SK-N-SH treated with all-trans-retinoic acid at 6 μM for 48 hours (cell line): ENCODE measurements around the gene IFNAR2.

Experiments used
- ATAC-seq: fragments of 200-7000 bp; cut with Tn5 transposase; 3 replicates; pipeline ENCODE4 v1.9.1; 2020; ENCODE audit warnings: mild to moderate bottlenecking, moderate library complexity
- ARNTL ChIP-seq: fragments of 450-650 bp; formaldehyde crosslinking; IDR thresholded peaks from 2 replicates; pipeline ENCODE4 v1.5.0; 2020; ENCODE audit warnings: low read depth, mild to moderate bottlenecking, moderate library complexity, borderline replicate concordance
- BACH2 ChIP-seq: fragments of 250-450 bp; sonication (Bioruptor Pico); IDR thresholded peaks from 2 replicates; pipeline ENCODE4 v1.9.0; 2021; ENCODE audit warnings: mild to moderate bottlenecking, borderline replicate concordance
- CREB5 ChIP-seq: fragments of 250-450 bp; sonication (Bioruptor Pico); IDR thresholded peaks from 2 replicates; pipeline ENCODE4 v1.5.1; 2020; ENCODE audit warnings: low read depth, mild to moderate bottlenecking, moderate library complexity
- CSDC2 ChIP-seq: fragments of 250-450 bp; sonication (Bioruptor Pico); IDR thresholded peaks from 2 replicates; pipeline ENCODE4 v1.5.0; 2020; ENCODE audit warnings: mild to moderate bottlenecking, moderate library complexity
- ESRRG ChIP-seq: fragments of 250-450 bp; sonication (Bioruptor Pico); IDR thresholded peaks from 2 replicates; pipeline ENCODE4 v1.6.1; 2021; ENCODE audit warnings: mild to moderate bottlenecking
- ISL1 ChIP-seq: fragments of 250-450 bp; sonication (Bioruptor Pico); IDR thresholded peaks from 2 replicates; pipeline ENCODE4 v2.1.2; 2022; ENCODE audit warnings: mild to moderate bottlenecking, moderate library complexity
- OSR1 ChIP-seq: fragments of 250-450 bp; sonication (Bioruptor Pico); IDR thresholded peaks from 2 replicates; pipeline ENCODE4 v1.8.0; 2022; ENCODE audit warnings: moderate library complexity, mild to moderate bottlenecking, inconsistent platforms
- PPARA ChIP-seq: fragments of 250-450 bp; sonication (Bioruptor Pico); IDR thresholded peaks from 2 replicates; pipeline ENCODE4 v1.5.0; 2020; ENCODE audit warnings: mild to moderate bottlenecking, borderline replicate concordance
- RARB ChIP-seq: fragments of 250-450 bp; sonication (Bioruptor Pico); IDR thresholded peaks from 2 replicates; pipeline ENCODE4 v1.8.0; 2021; ENCODE audit warnings: mild to moderate bottlenecking, moderate library complexity
- SNAI2 ChIP-seq: fragments of 250-450 bp; sonication (Bioruptor Pico); IDR thresholded peaks from 2 replicates; pipeline ENCODE4 v1.5.0; 2020; ENCODE audit warnings: mild to moderate bottlenecking, moderate library complexity
- TCF4 ChIP-seq: fragments of 250-450 bp; sonication (Bioruptor Pico); IDR thresholded peaks from 2 replicates; pipeline ENCODE4 v1.8.0; 2021; ENCODE audit warnings: mild to moderate bottlenecking, moderate library complexity, borderline replicate concordance
- TOX ChIP-seq: fragments of 250-450 bp; sonication (Bioruptor Pico); IDR thresholded peaks from 2 replicates; pipeline ENCODE4 v1.8.0; 2021; ENCODE audit warnings: mild to moderate bottlenecking, moderate library complexity, borderline replicate concordance
- TSHZ2 ChIP-seq: fragments of 250-450 bp; sonication (Bioruptor Pico); IDR thresholded peaks from 2 replicates; pipeline ENCODE4 v1.5.0; 2020; ENCODE audit warnings: mild to moderate bottlenecking, moderate library complexity
- ZC3H10 ChIP-seq: fragments of 250-450 bp; sonication (Bioruptor Pico); IDR thresholded peaks from 2 replicates; pipeline ENCODE4 v1.5.1; 2021; ENCODE audit warnings: mild to moderate bottlenecking, moderate library complexity
- ZFP3 ChIP-seq: fragments of 250-450 bp; sonication (Bioruptor Pico); IDR thresholded peaks from 2 replicates; pipeline ENCODE4 v1.5.0; 2020; ENCODE audit warnings: mild to moderate bottlenecking, moderate library complexity
- ZFP30 ChIP-seq: fragments of 450-650 bp; formaldehyde crosslinking; IDR thresholded peaks from 2 replicates; pipeline ENCODE4 v1.5.0; 2022; ENCODE audit warnings: mild to moderate bottlenecking, moderate library complexity
- ZNF565 ChIP-seq: fragments of 450-650 bp; formaldehyde crosslinking; conservative IDR thresholded peaks from 2 replicates; pipeline ENCODE4 v1.5.0; 2020; ENCODE audit warnings: low read depth, mild to moderate bottlenecking, moderate library complexity
- ZNF70 ChIP-seq: fragments of 450-650 bp; formaldehyde crosslinking; IDR thresholded peaks from 2 replicates; pipeline ENCODE4 v1.5.0; 2020; ENCODE audit warnings: mild to moderate bottlenecking, moderate library complexity
- TF ChIP-seq, protein P1 (sequence below): fragments of 250-450 bp; sonication (Bioruptor Pico); IDR thresholded peaks from 2 replicates; pipeline ENCODE4 v1.8.0; 2020; ENCODE audit warnings: mild to moderate bottlenecking, moderate library complexity, borderline replicate concordance
- TF ChIP-seq, protein P2 (sequence below): fragments of 250-450 bp; sonication (Bioruptor Pico); IDR thresholded peaks from 2 replicates; pipeline ENCODE4 v1.5.1; 2021; ENCODE audit warnings: mild to moderate bottlenecking, moderate library complexity

The IFNAR2 gene

GRCh38 chr21:33244082-33244778, 14.5 kb downstream of the IFNAR2 start:
- no peak for ATAC-seq
- TF ChIP-seq ZC3H10 (CRISPR knock-in tag) = no peak
- TF ChIP-seq ARNTL = no peak
- TF ChIP-seq, protein P1, sequence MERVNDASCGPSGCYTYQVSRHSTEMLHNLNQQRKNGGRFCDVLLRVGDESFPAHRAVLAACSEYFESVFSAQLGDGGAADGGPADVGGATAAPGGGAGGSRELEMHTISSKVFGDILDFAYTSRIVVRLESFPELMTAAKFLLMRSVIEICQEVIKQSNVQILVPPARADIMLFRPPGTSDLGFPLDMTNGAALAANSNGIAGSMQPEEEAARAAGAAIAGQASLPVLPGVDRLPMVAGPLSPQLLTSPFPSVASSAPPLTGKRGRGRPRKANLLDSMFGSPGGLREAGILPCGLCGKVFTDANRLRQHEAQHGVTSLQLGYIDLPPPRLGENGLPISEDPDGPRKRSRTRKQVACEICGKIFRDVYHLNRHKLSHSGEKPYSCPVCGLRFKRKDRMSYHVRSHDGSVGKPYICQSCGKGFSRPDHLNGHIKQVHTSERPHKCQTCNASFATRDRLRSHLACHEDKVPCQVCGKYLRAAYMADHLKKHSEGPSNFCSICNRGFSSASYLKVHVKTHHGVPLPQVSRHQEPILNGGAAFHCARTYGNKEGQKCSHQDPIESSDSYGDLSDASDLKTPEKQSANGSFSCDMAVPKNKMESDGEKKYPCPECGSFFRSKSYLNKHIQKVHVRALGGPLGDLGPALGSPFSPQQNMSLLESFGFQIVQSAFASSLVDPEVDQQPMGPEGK (CRISPR knock-in tag) = no peak
- no peak for TF ChIP-seq TCF4
- TF ChIP-seq CSDC2 (CRISPR knock-in tag) = no peak
- TF ChIP-seq PPARA (CRISPR knock-in tag) = no peak
- TF ChIP-seq ISL1 = no peak
- no peak for TF ChIP-seq ZFP30 (CRISPR knock-in tag)
- TF ChIP-seq BACH2 (CRISPR knock-in tag) = no peak
- TF ChIP-seq ESRRG (CRISPR knock-in tag) = no peak
- no peak for TF ChIP-seq ZNF70
- no peak for TF ChIP-seq RARB (CRISPR knock-in tag)
- TF ChIP-seq, protein P2, sequence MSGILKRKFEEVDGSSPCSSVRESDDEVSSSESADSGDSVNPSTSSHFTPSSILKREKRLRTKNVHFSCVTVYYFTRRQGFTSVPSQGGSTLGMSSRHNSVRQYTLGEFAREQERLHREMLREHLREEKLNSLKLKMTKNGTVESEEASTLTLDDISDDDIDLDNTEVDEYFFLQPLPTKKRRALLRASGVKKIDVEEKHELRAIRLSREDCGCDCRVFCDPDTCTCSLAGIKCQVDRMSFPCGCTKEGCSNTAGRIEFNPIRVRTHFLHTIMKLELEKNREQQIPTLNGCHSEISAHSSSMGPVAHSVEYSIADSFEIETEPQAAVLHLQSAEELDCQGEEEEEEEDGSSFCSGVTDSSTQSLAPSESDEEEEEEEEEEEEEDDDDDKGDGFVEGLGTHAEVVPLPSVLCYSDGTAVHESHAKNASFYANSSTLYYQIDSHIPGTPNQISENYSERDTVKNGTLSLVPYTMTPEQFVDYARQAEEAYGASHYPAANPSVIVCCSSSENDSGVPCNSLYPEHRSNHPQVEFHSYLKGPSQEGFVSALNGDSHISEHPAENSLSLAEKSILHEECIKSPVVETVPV = no peak
- no peak for TF ChIP-seq SNAI2 (CRISPR knock-in tag)
- TF ChIP-seq, all 23 proteins: peak for 0

GRCh38 chr21:33244779-33245105, 15.0 kb downstream of the IFNAR2 start:
- no peak for ATAC-seq

GRCh38 chr21:33245289-33245918, 15.7 kb downstream of the IFNAR2 start:
- no peak for ATAC-seq
- TF ChIP-seq BACH2 (CRISPR knock-in tag) = no peak
- no peak for TF ChIP-seq CREB5 (CRISPR knock-in tag)
- TF ChIP-seq PPARA (CRISPR knock-in tag) = no peak

More at GRCh38 chr21:33244779-33245105, 15.0 kb downstream of the IFNAR2 start:
- no peak for TF ChIP-seq RARB (CRISPR knock-in tag)
- TF ChIP-seq OSR1 (CRISPR knock-in tag) = no peak
- TF ChIP-seq ZFP3 = no peak
- TF ChIP-seq, protein P1 (CRISPR knock-in tag) = no peak
- no peak for TF ChIP-seq PPARA (CRISPR knock-in tag)

DNA sequence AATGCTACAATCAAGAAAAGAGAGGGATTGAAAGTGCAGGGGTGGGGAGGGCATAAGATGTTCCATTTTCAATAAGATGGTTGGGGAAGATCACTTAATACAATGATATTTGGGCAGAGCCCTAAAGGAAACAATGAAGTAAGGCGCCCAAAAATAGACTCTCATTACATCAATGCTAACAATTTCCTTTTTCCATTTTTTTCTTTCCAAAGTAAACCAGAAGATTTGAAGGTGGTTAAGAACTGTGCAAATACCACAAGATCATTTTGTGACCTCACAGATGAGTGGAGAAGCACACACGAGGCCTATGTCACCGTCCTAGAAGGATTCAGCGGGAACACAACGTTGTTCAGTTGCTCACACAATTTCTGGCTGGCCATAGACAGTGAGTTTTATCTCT, 16.8 kb downstream of the IFNAR2 start:
- TF ChIP-seq RARB (CRISPR knock-in tag) (no peak), ZC3H10 (CRISPR knock-in tag) (no peak), ZNF565 (CRISPR knock-in tag) (no peak), ESRRG (CRISPR knock-in tag) (no peak), ISL1 (no peak), CSDC2 (CRISPR knock-in tag) (no peak), TSHZ2 (no peak), ARNTL (no peak), ZNF70 (no peak), TOX (no peak), ZFP30 (CRISPR knock-in tag) (no peak), ZFP3 (no peak), TCF4 (no peak)
- TF ChIP-seq, protein P1 (CRISPR knock-in tag) = no peak
- TF ChIP-seq, protein P2 = no peak
- ATAC-seq = no peak
